HG03439 (cell line): Measurements from ENCODE around the gene IL17F.

Source experiments
- ATAC-seq: cut with Tn5 transposase; IDR thresholded peaks from one replicate; pipeline ENCODE4 v1.9.1; 2021; ENCODE audit warnings: mild to moderate bottlenecking, moderate library complexity; ENCODE audit not compliant: unreplicated experiment

The IL17F gene

GRCh38 chr6:52244400-52244799, at the start of gene IL17F:
TSS of gene IL17F (minus strand) at chr6:52244500. CDS start at chr6:52244429, 71 bp downstream.
- no peak for ATAC-seq

GRCh38 chr6:52293067-52293466, 48.8 kb upstream of the IL17F start:
- no peak for ATAC-seq

GRCh38 chr6:52288841-52289240, 44.5 kb upstream of the IL17F start:
- ATAC-seq = no peak

GRCh38 chr6:52288216-52288615, 43.9 kb upstream of the IL17F start:
- no peak for ATAC-seq

GRCh38 chr6:52286798-52287432, 42.6 kb upstream of the IL17F start:
- ATAC-seq = no peak

- no peak for ATAC-seq
These were observed 41.1 kb upstream of the IL17F start for GRCh38 chr6:52285177-52286068.

GRCh38 chr6:52284460-52285176, 40.3 kb upstream of the IL17F start, which contains the start of gene MCM3:
TSS of gene MCM3 (minus strand) at chr6:52284742. CDS start at chr6:52284674, 68 bp downstream.
- peak; percentile 98 for ATAC-seq

- ATAC-seq = peak; percentile 5
These were observed 39.8 kb upstream of the IL17F start for GRCh38 chr6:52284131-52284459.

- no peak for ATAC-seq
These were observed 38.8 kb upstream of the IL17F start for GRCh38 chr6:52283111-52283510.

GRCh38 chr6:52276130-52276529, 31.8 kb upstream of the IL17F start:
- ATAC-seq = no peak

GRCh38 chr6:52271852-52272460, 27.7 kb upstream of the IL17F start:
- ATAC-seq = no peak

- no peak for ATAC-seq
These were observed 19.6 kb upstream of the IL17F start for GRCh38 chr6:52263709-52264540.

- ATAC-seq = no peak
These were observed 18.5 kb upstream of the IL17F start for GRCh38 chr6:52262620-52263344.

GRCh38 chr6:52261229-52261628, 16.9 kb upstream of the IL17F start:
- ATAC-seq = no peak

GRCh38 chr6:52260634-52261033, 16.3 kb upstream of the IL17F start:
- ATAC-seq = no peak

GRCh38 chr6:52255434-52255833, 11.1 kb upstream of the IL17F start:
- no peak for ATAC-seq

GRCh38 chr6:52254731-52255378, 10.6 kb upstream of the IL17F start:
- no peak for ATAC-seq

GRCh38 chr6:52253494-52253893, 9.2 kb upstream of the IL17F start:
- ATAC-seq = no peak

GRCh38 chr6:52251113-52251512, 6.8 kb upstream of the IL17F start:
- no peak for ATAC-seq
